Panc1 (cell line): ENCODE measurements around the gene SRGAP3. TPM values are rescaled to one million over a fixed set of nuclear protein-coding genes. Genes with fewer than 3 reads are reported as not detected.

Experiments used
- ATAC-seq: fragments of 200-7000 bp; cut with Tn5 transposase; 2 replicates; pipeline ENCODE4 v1.9.1; 2020; ENCODE audit warnings: mild to moderate bottlenecking, moderate library complexity
- BruUV-seq: library from RNA; stranded (reverse); fragments of 400-500 nt; replicated peaks from 2 replicates; lab custom pipeline; 2021; lab: Mats Ljungman, UMichigan
- CTCF ChIA-PET: fragments of 300-600 bp; sonication (Branson Sonifier 250); formaldehyde crosslinking; loops from one replicate; lab custom pipeline; 2022; ENCODE audit warnings: antibody characterized with exemption; lab: Charles Lee
- POLR2A ChIA-PET: fragments of 300-600 bp; sonication (Branson Sonifier 250); formaldehyde crosslinking; loops from one replicate; lab custom pipeline; 2022; ENCODE audit warnings: antibody characterized with exemption; lab: Charles Lee
- DNase-seq: peaks from one replicate; pipeline ENCODE4 v3.0.0-alpha.2; 2010; ENCODE audit warnings: low read depth, low spot score
- H3K27ac ChIP-seq: 2 replicates; pipeline ENCODE4 v1.5.1; 2011; ENCODE audit warnings: mild to moderate bottlenecking, low read length, inconsistent platforms
- H3K27me3 ChIP-seq: fragments of 200-500 bp; sonication (Bioruptor generic); 2 replicates; pipeline ENCODE4 v1.6.0; 2014; ENCODE audit warnings: low read length, inconsistent platforms; ENCODE audit not compliant: control insufficient read depth, insufficient read depth
- H3K36me3 ChIP-seq: fragments of 200-500 bp; sonication (Bioruptor generic); 2 replicates; pipeline ENCODE4 v1.5.1; 2014; ENCODE audit warnings: inconsistent platforms, mild to moderate bottlenecking, low read length, moderate library complexity; ENCODE audit not compliant: control insufficient read depth, insufficient read depth
- H3K4me1 ChIP-seq: 2 replicates; pipeline ENCODE4 v1.5.1; 2011; ENCODE audit warnings: inconsistent platforms, mild to moderate bottlenecking, low read length, moderate library complexity; ENCODE audit not compliant: control insufficient read depth, insufficient read depth
- H3K4me3 ChIP-seq, 2 experiments: 2 replicates each; pipeline ENCODE4 v1.5.1; 2011 to 2012; ENCODE audit warnings: low read depth in 2 of 2, low read length in 2 of 2, mild to moderate bottlenecking in 2 of 2, inconsistent platforms in 1 of 2, moderate library complexity in 1 of 2
- H3K9me3 ChIP-seq: fragments of 200-500 bp; sonication (Bioruptor generic); 2 replicates; pipeline ENCODE4 v1.5.1; 2014; ENCODE audit warnings: low read depth, mild to moderate bottlenecking, inconsistent platforms, low read length, moderate library complexity; ENCODE audit not compliant: control insufficient read depth, insufficient read depth
- POLR2AphosphoS5 ChIP-seq: IDR thresholded peaks from 2 replicates; pipeline ENCODE4 v1.6.1; 2012; ENCODE audit warnings: mild to moderate bottlenecking, low read depth, low read length, moderate library complexity
- REST ChIP-seq, 2 experiments: IDR thresholded peaks; 2 replicates each; pipeline ENCODE4 v1.6.1; 2011 to 2012; ENCODE audit warnings: low read depth in 2 of 2, control low read depth in 1 of 2, low read length in 1 of 2, mild to moderate bottlenecking in 1 of 2, moderate library complexity in 1 of 2; ENCODE audit not compliant: insufficient read depth in 1 of 2
- SIN3A ChIP-seq: IDR thresholded peaks from 2 replicates; pipeline ENCODE4 v1.6.1; 2012; ENCODE audit warnings: low read depth, mild to moderate bottlenecking, low read length, moderate library complexity, borderline replicate concordance; ENCODE audit not compliant: insufficient read depth
- TCF7L2 ChIP-seq: IDR thresholded peaks from 2 replicates; pipeline ENCODE4 v1.6.1; 2011; ENCODE audit warnings: mild to moderate bottlenecking, low read depth, low read length, inconsistent platforms
- in situ Hi-C: cut with HindIII; loops from 2 replicates; pipeline ENCODE4 v1.10.0; 2016; ENCODE audit warnings: low sequenced_read_pairs, low pct_unique_long_range_greater_than_20kb
- intact Hi-C: fragments of 100-400 bp; cut with micrococcal nuclease; formaldehyde crosslinking; loops from one replicate; pipeline ENCODE4 v1.10.0; 2022; ENCODE audit not compliant: unreplicated experiment
- total RNA-seq: library from RNA; stranded (reverse); gene quantifications from one replicate; pipeline ENCODE4 v1.2.1, GENCODE V29; 2021; ENCODE audit not compliant: unreplicated experiment
- TF ChIP-seq, protein P1 (sequence below): fragments of 450-650 bp; IDR thresholded peaks from 2 replicates; pipeline ENCODE4 v1.5.1; 2017; ENCODE audit warnings: mild to moderate bottlenecking

The SRGAP3 gene
- total RNA-seq, 1 experiment from 2014 or later, result 0.82 TPM

DNA sequence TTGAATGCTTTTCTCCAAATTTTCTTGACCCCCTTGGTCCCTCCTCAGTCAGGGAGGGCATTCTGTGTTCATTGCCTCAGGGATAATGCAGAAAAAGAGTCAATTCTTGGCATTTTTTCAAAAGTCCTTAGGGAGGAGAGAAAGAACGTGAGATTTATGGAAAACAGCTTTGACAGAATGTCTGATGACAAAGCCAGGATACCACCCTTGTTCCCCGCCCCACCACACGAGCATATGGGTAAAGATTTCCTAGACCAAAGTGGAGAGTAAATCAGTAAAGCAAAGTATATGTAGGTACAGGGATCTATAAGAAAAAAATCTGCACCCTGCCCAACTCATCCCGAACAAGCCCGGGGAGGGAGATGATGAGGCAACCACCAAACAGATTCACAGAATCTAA, 11.2 kb downstream of the SRGAP3 start:
- Histone ChIP-seq H3K4me3 (no peak overlapping the region), H3K27me3 (no peaks in the 10 kb centered on the region; the same call in 1 of the 2 replicates), H3K4me1 (no peaks in the 10 kb centered on the region), H3K9me3 (no peaks in the 10 kb centered on the region), H3K36me3 (no peaks in the 10 kb centered on the region), H3K27ac (no peak overlapping the region)
- intact Hi-C loops (no loop called here), in situ Hi-C loops (no loop called here)
- no peak for TF ChIP-seq SIN3A
- DNase-seq (no peak), ATAC-seq (no peak)
- CTCF ChIA-PET, result no interaction called here
- POLR2A ChIA-PET, result no interaction called here
- BruUV-seq, result no TSS peak

GRCh38 chr3:9233814-9234600, 15.4 kb downstream of the SRGAP3 start:
- BruUV-seq, result no TSS peak
- no peaks in the 10 kb centered on the region for H3K36me3 ChIP-seq
- H3K27ac ChIP-seq, result no peak overlapping the region
- intact Hi-C loops, result no loop called here
- no peaks in the 10 kb centered on the region; the same call in 1 of the 2 replicates for H3K27me3 ChIP-seq
- ATAC-seq (no peak), DNase-seq (no peak)
- POLR2A ChIA-PET, result no interaction called here
- CTCF ChIA-PET, result no interaction called here
- no peaks in the 10 kb centered on the region for H3K4me1 ChIP-seq
- H3K9me3 ChIP-seq, result no peaks in the 10 kb centered on the region
- H3K4me3 ChIP-seq, result no peak overlapping the region
- TF ChIP-seq REST (IDR thresholded peaks at IDR 0.05; ENCODE audit: insufficient read depth in 1 of 2, low read depth in 2 of 2, low read length in 1 of 2), result no peak
- TF ChIP-seq SIN3A, result no peak
- no peak for TF ChIP-seq TCF7L2
- TF ChIP-seq, protein P1, sequence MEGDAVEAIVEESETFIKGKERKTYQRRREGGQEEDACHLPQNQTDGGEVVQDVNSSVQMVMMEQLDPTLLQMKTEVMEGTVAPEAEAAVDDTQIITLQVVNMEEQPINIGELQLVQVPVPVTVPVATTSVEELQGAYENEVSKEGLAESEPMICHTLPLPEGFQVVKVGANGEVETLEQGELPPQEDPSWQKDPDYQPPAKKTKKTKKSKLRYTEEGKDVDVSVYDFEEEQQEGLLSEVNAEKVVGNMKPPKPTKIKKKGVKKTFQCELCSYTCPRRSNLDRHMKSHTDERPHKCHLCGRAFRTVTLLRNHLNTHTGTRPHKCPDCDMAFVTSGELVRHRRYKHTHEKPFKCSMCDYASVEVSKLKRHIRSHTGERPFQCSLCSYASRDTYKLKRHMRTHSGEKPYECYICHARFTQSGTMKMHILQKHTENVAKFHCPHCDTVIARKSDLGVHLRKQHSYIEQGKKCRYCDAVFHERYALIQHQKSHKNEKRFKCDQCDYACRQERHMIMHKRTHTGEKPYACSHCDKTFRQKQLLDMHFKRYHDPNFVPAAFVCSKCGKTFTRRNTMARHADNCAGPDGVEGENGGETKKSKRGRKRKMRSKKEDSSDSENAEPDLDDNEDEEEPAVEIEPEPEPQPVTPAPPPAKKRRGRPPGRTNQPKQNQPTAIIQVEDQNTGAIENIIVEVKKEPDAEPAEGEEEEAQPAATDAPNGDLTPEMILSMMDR, result no peak
- no peak for TF ChIP-seq POLR2AphosphoS5
- in situ Hi-C loops, result no loop called here

DNA sequence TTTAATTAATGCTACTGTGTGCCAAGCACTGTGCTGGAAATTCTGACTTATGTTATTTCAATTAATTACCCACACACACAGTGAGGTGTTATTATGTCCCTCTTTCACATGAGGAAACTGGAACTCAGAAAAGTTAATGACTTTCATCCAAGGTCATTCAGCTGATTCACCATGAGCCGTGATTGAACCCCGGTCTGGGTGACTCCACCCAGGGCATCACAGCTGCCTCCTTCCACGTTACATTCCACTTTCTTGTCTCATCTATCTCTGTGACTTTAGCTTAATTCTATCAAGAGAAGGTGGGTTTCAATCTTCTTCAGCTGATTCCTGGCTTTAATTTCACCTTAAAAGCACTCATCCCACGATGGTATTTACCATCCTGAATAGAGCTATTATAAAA, 16.3 kb downstream of the SRGAP3 start:
- Histone ChIP-seq H3K27ac (no peak overlapping the region), H3K4me3 (no peak overlapping the region), H3K4me1 (no peaks in the 10 kb centered on the region), H3K27me3 (no peaks in the 10 kb centered on the region; the same call in 1 of the 2 replicates), H3K36me3 (no peaks in the 10 kb centered on the region), H3K9me3 (no peaks in the 10 kb centered on the region)
- no TSS peak for BruUV-seq
- TF ChIP-seq TCF7L2 (no peak), REST (IDR thresholded peaks at IDR 0.05; ENCODE audit: insufficient read depth in 1 of 2, low read depth in 2 of 2, low read length in 1 of 2) (no peak), SIN3A (no peak), POLR2AphosphoS5 (no peak)
- TF ChIP-seq, protein P1, result no peak
- DNase-seq, result no peak
- CTCF ChIA-PET, result no interaction called here
- in situ Hi-C loops (no loop called here), intact Hi-C loops (no loop called here)
- POLR2A ChIA-PET, result no interaction called here
- ATAC-seq, result no peak
